8988T (cell line): Measurements from ENCODE around the gene HBM.
"Not testable (repeated sequence)": the region's sequence is repeated elsewhere in the genome, so short reads cannot be mapped to it uniquely, and the experiment has no call there.

ENCODE experiments used
- DNase-seq: peaks from one replicate; pipeline ENCODE4 v3.0.0; 2011

Gene HBM, protein sequence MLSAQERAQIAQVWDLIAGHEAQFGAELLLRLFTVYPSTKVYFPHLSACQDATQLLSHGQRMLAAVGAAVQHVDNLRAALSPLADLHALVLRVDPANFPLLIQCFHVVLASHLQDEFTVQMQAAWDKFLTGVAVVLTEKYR

DNA sequence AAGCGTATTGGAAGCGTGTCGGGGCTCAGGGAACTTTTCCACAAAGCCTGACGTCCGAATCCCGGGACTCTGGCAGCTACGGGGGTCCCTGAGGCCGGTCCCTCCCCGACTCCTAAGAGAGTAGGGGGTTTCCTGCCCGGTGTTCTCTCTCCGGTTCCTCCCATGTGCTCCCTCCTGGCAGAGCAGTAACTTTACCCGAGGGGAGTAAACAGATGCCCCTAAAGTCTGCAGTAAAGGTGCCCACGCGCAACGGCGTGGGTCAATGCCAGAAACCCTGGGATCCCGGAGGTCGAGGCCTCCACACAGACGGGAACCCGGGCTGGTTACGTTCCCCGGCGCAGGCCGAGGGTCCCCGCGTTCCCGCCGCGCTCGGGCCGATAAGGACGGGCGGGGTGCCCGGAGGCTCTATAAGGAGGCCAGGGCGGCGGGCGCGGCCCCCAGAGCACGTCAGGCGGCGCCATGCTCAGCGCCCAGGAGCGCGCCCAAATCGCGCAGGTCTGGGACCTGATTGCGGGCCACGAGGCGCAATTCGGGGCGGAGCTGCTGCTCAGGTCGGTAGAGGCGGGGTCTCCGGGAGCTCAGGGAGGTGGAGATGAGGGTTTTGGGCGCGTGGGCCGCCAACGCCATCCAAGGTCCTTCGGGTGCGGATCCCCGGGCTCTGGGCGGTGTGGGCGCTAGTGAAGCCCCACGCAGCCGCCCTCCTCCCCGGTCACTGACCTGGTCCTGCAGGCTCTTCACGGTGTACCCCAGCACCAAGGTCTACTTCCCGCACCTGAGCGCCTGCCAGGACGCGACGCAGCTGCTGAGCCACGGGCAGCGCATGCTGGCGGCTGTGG lies at the start of gene HBM:
TSS of gene HBM (plus strand) at position 440 of the 836 bp plus-strand sequence. CDS start at position 460, 20 bp downstream.
- no peak for DNase-seq

DNA sequence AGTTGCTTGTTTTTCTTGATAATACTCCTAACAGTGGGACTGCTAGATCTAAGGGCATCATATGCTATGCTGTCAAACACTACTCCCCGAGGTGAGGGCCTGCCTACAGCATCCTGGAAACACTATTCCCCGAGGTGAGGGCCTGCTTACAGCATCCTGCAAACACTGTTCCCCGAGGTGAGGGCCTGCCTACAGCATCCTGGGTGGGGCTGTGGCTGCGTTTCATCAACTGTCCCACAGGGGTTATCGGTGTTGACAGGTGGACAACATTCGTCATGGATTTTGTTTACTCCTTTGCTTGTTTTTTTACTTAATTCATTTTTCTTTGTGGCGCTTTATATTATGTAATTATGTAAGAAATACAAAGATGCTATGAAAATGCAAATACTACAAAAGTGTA lies 49.8 kb upstream of the HBM start:
- DNase-seq = no peak

DNA sequence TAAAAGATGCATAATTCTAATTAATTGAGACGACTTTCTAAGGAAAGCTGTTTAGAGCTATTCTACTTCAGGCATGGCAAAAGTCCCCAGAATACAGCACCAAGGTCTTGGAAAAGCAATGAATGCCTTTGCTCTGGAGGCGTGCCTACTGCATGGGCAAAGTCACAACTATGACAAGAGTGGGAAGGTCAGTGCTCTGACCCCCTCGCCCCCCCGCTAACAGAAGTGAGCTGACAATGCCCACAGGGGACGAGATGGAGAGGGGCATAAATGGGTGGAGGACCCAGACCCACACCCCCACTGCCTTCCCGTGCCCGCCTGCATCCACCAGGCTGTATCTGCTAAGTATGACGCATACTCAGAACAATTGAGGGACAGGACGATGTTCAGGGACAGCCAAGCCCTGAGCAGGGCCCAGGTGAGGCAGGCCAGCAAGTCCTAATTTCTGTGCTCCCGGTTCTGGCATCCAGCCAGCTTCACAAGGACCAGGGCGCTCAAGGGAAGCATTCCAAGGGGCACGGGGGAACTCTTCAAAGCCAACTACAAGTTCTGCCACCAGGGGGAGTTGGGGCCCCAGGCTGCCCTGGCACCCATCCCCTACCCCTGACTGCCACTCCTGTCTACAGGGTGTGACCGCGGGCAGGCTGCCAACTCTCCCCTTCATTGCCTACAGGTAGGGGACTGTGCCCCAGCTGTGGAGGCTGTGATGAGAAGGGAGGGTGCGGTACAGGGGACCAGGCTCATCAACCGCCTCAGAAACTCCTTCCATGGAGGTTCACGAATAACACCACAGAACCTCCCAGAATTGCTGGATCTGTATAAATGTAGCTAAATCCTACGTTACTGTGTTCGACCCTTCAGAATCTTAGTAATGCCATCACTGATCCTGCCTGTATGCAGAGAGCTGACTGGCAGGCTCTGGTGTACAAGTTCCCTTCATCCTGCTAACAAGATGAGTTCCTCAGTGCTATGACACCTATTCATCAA lies 48.1 kb upstream of the HBM start:
- peak; percentile 59 for DNase-seq

DNA sequence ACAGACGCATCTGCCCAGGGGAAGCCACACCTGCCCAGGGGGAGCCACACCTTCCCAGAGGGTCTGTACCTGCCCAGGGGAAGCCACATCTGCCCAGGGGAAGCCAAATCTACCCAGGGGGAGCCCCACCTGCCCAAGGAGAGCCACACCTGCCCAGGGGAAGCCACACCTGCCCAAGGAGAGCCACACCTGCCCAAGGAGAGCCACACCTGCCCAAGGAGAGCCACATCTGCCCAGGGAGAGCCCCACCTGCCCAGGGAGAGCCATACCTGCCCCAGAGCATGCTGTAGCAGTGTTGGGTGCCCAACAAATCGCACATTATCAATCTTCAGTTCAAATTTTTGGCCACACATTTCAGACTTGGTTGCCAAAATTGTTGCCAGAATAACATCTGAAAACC lies 46.9 kb upstream of the HBM start:
- no peak for DNase-seq

DNA sequence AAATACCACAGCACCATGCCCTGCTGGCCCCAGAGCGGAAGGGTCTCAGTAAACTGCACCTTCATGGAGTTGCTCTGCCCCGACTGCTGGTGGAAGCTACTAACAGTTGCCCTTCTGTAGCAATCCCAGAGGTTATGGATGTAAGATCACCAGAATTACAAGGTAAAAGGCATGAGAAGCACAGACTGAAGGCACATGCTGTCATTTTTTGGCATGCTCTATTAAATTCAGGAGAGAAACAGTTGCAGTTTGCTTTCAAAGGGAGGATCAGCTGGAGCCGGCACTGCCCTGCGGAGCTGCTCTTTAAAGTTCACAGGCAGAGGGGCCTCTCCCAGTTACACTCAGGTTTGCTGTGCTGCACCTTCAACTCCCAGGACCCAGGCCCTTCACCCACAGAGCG lies 46.5 kb upstream of the HBM start:
- no peak for DNase-seq

DNA sequence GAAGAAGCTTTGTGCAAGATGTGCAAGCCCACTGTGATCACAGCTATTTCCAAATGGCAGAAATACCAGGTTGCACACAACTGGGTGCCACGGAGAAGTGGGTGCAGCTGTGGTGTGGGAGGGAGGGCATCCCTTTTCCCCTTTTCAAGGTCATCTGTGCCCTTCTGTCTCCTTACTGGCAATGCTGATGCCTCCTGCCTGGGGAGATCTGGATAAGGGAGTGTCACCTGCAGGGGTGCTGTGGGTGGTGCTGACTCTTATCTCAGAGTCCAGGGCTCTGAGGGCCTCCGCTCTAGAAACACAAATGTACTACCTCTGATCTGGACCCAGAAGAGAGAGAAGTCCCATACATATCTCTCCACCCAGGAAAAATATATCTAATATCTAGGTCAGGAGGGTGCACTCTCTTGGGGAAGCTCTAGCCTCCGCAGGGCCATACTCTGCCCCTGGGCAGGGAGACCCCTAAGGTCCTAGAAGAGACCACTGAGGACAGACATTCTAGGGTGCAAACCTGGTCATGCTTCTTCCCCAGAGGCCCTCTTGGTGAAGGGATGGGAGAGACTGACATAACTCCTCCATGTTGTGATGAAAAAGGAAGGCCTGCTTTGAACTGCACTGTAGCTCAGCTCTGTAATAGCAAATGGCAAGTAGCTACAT lies 45.8 kb upstream of the HBM start:
- DNase-seq = no peak

DNA sequence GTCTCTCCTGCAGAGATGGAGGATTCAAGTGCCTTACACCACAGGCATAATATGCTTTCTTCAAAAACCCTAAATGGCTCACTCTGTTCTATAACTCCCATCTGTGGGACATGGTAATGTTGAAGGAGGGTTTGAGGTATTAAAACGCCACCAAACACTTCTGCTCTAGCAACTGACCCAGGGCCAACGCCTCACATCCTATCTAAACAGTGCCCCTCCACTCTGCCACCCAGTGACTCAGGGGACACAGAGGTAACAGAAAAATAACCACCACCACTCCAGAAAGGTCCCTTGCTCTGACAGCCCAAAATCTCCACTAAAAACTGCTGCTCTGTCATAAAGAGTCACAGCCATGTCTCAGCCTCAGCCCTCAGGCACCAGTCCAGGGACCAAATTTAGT lies 45.0 kb upstream of the HBM start:
- no peak for DNase-seq

DNA sequence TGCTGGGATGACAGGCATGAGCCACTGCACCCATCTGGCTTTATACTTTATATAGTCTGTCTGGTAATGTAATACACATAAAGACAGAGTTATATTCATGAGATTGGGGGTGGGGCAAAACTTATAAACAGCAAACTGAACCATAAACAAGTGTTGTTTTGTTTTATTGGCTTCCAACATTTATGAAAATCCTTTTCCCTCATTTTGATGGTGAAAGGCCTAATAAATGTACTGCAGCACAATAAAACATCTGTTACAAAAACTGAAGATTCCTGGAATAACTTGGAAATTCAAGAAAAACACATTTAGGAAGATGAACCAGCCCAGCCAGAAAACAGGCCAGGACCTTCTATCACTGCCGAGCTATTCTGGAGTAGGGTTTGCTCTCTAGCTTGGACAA lies 43.4 kb upstream of the HBM start:
- no peak for DNase-seq

DNA sequence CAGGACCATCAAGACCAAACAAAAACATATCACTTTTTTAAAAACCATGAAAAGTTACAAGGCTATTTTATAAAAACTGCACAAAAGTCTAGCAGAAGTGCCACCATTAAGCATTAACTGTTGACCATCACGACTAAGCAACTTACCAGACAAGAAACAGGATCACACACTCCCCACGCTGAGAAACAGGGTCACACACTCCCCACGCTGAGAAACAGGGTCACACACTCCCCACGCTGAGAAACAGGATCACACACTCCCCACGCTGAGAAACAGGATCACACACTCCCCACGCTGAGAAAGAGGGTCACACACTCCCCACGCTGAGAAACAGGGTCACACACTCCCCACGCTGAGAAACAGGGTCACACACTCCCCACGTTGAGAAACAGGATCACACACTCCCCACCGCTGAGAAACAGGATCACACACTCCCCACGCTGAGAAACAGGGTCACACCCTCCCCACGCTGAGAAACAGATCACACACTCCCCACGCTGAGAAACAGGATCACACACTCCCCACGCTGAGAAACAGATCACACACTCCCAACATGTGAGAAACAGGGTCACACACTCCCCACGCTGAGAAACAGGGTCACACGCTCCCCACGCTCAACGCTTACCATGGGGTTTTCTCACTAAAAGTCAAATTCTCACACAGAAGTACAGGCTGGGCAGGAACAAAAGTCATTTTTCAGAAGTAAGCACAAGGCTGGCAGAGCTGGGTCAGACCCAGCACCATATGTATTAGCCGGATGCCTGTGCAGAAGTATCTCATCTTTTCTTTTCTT lies 42.0 kb upstream of the HBM start:
- DNase-seq = not testable (repeated sequence)

DNA sequence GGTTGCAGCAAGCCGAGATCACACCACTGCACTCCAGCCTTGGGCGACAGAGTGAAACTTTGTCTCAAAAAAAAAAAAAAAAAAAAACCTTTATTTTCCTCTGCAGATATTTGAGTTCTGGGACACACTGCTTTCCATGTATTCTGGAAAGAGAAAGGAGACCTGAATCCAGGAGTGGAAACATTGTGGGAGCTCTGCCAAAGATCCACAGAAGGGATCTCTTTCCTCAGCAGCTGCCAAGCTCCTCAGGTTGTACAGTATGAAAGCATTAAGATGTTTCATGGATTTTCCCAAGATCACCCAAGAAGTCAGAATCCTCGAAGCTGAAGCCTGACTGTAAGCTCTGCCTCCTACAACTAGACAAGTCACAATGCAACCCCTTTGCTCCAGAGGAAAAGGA lies 40.8 kb upstream of the HBM start:
- DNase-seq = no peak

DNA sequence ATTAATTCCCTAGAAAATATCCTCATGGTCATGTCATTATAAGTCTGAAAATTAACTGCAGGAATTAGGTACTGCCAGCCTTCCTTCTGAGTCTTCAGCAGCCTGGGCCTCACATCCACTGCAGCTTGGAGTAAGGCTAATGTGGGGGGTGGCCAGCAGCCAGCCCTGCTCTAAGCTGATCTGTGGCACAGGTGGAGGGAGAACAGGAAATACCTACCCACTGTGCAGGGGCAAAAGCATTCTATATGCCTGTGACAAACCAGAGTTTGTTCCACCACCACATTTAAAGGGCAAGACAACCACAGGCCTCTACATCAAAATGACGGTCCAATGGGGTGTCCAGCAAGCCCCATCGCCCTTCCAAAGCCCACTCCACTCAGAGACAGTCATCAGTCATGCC lies 36.7 kb upstream of the HBM start:
- DNase-seq = no peak

DNA sequence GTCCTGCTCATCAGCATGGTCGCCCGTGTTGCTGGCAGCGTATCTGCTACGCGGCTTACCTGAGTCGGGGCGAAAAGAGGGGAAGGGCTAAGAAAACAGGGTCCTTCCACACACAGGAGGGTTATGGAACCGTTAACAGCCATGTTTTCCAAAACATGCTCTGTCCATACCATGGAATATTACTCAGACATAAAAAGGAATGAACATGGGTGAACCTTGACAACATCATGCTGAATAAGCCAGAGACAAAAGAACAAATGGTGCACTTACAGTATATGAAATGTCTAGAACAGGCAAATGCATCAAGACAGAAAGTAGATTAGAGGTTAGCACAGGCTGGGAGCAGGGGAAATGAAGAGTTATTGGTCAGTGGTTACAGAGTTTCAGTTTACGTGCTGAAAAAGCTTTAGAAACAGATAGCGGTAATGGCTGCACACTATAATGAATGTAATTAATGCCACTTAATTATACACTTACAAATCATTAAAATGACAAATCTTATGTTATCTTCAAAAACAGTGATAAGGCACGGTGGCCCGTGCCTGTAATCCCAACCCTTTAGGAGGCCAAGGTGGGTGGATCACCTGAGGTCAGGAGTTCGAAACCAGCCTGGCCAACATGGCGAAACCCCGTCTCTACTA lies 35.1 kb upstream of the HBM start:
- DNase-seq = no peak

DNA sequence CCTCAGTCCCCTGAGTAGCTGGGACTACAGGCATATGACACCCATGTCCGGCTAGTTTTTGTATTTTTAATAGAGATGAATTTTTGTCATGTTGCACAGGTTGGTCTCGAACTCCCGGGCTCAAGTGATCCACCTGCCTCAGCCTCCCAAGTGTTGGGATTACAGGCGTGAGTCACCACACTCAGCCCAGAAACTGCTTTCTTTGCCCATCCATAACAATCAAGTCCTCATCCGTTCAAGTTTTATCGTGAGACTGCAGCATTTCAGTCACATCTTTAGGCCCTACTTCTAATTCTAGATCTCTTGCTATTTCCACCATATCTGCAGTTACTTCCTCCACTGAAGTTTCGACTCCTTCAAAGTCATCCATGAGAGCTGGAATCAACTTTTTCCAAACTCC lies 33.7 kb upstream of the HBM start:
- DNase-seq = no peak

DNA sequence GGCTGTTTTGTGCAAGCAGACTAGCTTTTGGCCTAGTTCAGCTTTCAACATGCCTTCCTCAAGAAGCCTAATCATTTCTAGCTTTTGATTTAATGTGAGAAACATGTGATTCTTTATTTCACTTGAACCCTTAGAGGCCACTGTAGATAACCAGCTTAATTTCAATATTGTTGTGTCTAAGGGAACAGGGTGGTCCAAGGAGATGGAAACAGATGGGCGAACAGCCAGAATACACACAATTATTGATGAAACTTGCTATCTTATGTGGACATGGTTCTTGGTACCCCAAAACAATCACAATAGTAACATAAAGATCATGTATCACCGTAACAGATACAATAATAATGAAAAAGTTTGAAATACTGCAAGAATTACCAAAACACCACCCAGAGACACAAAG lies 32.1 kb upstream of the HBM start:
- DNase-seq = no peak

DNA sequence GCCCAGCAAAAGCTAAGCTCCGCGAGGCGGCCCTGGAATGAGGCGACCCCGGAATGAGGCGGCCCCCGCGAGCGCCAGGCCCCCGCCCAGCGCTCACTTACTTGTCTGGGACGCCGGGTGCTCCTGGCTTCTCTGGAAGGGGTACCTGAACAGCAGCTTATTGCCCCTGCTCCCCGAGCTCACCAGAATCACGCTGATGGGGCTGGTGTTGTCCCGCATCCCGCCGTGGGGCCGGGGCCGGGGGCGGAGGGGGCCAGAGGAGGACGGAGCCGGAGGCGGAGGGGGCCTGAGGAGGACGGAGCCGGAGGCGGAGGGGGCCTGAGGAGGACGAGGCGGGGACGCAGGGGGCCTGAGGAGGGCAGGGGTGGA lies 27.7 kb upstream of the HBM start:
- no peak for DNase-seq

DNA sequence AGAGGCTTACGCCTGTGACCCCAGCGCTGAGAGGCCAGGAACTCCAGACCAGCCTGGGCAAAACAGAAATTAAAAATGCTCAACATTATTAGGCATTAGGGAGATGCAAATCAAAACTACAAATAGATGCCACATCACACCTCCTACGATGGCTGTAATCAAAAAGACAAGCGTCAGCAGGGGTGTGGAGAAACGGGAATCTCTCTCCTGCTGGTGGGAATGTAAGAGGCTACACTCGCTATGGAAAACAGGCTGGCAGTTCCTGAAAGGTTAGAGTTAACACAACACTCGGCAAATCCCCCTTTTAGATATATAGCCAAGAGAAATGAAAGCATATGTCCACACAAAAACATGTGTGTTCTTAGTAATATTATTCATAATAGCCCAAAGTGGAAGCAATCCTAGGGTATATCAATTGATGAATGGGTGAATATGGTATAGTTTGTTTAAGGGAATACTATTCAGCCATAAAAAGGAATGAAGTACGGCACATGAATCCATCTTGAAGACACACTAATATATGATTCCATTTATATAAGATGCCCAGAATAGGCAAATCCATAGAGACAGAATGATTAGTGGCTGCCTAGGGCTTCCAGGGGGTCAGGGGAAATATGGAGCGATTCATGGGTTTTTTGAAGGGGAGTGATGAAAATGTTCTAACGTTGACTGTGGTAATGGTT lies 25.5 kb upstream of the HBM start:
- DNase-seq = no peak

DNA sequence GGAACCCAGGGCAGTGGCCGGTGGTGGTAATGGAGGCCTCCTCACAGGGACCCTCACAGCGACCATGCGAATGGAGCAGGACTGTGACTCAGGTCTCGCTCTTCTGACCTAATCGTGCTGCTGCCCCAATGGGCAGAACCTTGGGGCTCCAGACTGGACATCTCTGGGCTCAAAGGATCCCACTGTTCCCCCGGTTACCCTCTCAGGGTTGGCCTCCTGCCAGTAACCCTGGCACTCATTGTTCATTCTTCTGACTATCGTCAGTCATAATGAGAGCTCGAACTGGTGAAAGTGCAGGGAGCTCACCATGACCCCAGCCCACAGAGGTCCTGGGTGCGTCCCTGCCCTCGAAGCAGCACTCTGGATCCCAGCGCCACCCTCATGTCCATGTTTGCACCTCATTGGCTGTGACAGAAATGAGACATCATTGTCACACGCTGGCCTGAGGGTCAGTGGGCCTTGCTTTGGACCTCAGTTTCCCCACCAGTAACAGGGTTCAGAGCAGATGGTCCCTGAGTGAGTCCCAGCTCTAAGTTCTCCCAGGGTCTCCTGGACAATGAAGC lies 23.3 kb upstream of the HBM start:
- no peak for DNase-seq

DNA sequence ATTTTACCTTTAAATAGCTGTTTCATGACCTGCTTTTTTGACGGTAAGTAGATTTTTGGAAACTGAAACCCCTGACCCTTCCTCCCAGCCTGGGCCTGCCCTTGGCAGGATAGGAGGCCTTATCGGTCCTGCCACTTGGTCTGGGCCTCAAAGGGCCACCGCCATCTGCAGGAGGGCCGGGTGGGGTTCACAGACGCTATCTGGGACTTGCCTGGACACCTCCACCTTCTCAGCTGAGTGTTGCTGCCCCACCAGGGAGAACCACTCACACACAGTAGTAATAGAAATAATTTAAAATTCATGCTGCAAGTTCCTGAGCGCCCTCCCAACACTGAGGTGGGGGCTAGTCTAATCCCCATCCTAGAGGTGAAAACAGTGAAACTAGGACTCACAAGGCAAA lies 22.7 kb upstream of the HBM start:
- DNase-seq = no peak

DNA sequence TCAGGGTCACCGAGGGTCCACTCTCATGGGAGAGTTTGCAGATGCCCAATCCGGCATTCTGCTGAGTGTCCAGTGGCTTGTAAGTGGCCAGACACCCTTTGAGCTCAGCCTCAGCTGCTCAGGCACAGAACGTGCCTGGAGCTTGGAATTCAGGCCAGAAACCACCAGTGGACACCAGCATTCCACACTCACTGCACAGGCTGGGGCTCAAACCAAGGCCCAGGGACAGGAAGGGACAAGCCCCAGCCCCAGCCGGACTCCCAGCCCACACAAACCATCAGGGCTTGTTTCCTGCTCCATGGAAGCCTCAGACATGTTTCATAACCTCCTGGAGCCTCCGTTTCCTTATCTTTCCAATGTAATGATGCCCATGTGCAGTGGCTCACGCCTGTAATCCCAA lies 22.3 kb upstream of the HBM start:
- no peak for DNase-seq

DNA sequence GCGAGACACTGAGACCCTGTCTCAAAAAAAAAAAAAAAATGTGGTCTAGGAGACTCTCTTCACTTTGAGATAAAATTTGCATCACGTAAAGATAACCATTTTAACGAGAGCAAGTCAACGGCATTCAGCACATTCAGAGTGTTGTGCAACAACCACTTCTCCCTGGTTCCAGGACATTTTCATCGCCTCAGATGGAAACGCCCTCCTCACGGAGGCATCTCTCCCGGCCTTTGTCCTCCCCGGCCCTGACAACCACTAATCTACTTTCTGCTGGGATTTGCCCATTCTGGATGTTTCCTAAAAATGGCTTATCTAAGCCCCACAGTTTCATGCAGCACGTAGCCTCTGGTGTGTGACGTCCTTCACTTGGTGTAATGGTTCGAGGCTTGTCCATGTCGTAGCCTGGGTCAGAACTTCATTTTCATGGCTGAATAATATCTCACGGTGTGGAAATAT lies 21.0 kb upstream of the HBM start:
- DNase-seq = no peak

DNA sequence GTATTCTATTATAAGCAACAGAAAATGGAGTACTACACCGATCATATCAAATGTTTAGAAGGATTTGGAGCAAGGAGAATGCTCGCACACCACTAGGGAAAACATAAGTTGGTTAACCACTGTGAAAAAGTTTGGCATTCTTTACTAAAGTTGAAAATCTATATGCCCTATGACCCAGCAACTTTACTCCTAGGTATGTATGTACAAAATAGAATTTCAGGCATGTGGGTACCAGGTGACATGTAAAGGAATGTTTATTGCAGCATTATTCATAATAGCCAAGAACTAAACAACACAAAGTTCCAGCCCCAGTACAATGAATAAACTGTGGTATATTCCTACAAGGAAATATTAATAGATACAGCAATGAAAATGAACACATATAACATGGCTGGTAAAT lies 19.1 kb upstream of the HBM start:
- DNase-seq = no peak
